ENCODE results near the gene GHRL. TPM values are rescaled to one million over a fixed set of nuclear protein-coding genes. Genes with fewer than 3 reads are reported as not detected.

GHRL gene
- total and polyA plus RNA-seq, 2 of the 4 experiments (the other 2 are of a cell fraction): 0.27 TPM; not detected in 1

DNA sequence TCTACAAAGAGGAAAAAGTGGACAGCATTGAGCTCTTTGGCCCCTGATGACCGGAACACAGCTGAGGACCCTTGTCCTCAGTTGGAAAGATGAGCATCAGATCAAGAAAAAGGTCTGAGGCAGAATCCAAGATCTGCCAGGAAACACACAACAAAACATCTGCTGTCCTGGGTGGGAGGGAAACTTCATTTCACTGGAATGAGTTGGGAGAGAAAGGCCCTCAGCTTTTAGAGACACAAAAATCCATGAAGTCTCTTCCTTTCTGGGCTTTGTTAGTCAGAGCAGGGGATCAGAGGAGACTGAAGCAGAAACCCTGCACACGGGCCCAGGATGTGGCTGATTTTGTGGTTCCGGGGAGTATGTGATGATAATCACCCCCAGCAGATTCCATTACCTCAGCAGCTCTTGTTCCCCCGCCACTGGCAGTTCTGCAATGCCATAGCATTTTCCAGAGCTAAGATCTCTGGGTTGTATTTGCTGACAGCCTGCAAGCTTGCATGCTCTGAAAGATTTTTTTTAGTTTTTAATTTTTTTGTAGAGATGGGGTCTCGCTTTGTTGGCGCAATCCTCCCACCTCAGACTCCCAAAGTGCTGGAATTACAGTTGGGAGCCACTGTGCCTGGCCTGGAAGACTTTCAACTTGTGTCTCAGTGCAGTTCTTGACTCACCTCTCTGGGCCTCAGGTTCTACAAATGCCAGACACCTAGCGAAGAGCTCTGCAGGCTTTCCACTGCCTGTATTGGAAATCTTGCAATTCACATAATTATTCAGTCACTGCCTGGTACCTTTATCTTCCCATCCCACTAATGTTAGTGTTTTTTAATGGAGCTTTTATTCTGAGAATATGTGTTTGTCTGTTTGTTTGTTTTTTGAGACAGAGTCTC is 50.3 kb downstream of the GHRL start:
- Histone ChIP-seq H3K9me3 (ENCODE audit: control insufficient read depth, insufficient read depth, low read length) (0 out of 2 replicates have a peak, but pooled peaks cover 4% of the 10 kb centered on the region), H2BK5ac (ENCODE audit: low read depth, low read length, poor library complexity, severe bottlenecking) (no peak overlapping the region), H3K9ac (ENCODE audit: low read depth, low read length) (no peak overlapping the region), H4K5ac (ENCODE audit: low read depth, low read length) (no peak overlapping the region), H2AK9ac (replicated peaks; ENCODE audit: low read depth, low read length, poor library complexity) (no peak overlapping the region), H3K9me1 (ENCODE audit: insufficient read depth, low read length) (0 out of 2 replicates have a peak, but pooled peaks cover 2% of the 10 kb centered on the region), H3K4ac (ENCODE audit: low read depth, low read length) (no peak overlapping the region), H3K27ac (ENCODE audit: insufficient read depth, low read length) (no peak overlapping the region), H2BK15ac (ENCODE audit: low read depth, low read length) (no peak overlapping the region), H3K23ac (ENCODE audit: low read depth, low read length) (no peak overlapping the region), H3K27me3 (ENCODE audit: control insufficient read depth, insufficient read depth, low read length) (no peaks in the 10 kb centered on the region), H4K91ac (ENCODE audit: insufficient read depth, low read depth, low read length) (no peak overlapping the region), H3K79me1 (ENCODE audit: low read depth in 1 of 2, low read length in 2 of 2) (no peaks in the 10 kb centered on the region), H3K4me3 (ENCODE audit: insufficient read depth, low read depth, low read length) (no peak overlapping the region), H4K20me1 (ENCODE audit: insufficient read depth, low read length) (no peaks in the 10 kb centered on the region), H3K56ac (ENCODE audit: extremely low read depth, insufficient read depth, low read length) (no peak overlapping the region), H3K36me3 (ENCODE audit: control insufficient read depth, insufficient read depth, low read length) (peaks cover 10% of the 10 kb centered on the region), H2BK20ac (ENCODE audit: low read depth, low read length) (no peak overlapping the region), H2AK5ac (ENCODE audit: low read depth, low read length) (no peak overlapping the region), H2AFZ (replicated peaks; ENCODE audit: low read length, poor library complexity) (no peak overlapping the region), H3K4me2 (ENCODE audit: low read depth, low read length) (no peak overlapping the region), H3K14ac (replicated peaks; ENCODE audit: low read depth, low read length) (no peak overlapping the region), H4K8ac (ENCODE audit: low read depth in 2 of 2, low read length in 2 of 2) (no peak overlapping the region), H2BK120ac (ENCODE audit: low read depth, low read length) (no peak overlapping the region), H3K4me1 (ENCODE audit: control insufficient read depth, insufficient read depth, low read length) (no peaks in the 10 kb centered on the region; the same call in 1 of the 2 replicates), H3K18ac (ENCODE audit: low read depth, low read length) (no peak overlapping the region)
- dilution Hi-C loops (cut with HindIII; ENCODE audit: low sequenced_read_pairs, unreplicated experiment) (no loop called here), in situ Hi-C loops (cut with MboI; ENCODE audit: low sequenced_read_pairs) (no loop called here), intact Hi-C loops (cut with micrococcal nuclease) (no loop called here)
- POLR2A ChIA-PET (ENCODE audit: unreplicated experiment): interaction anchor here (0.5 kb wide), 1 partner anchor 229 kb away, joined by 7 read pairs; no protein-coding TSS in a partner anchor
- DNase-seq (peak; percentile 54), ATAC-seq (ENCODE audit: low read depth) (no peak; the same call in 1 of the 2 replicates)
- TF ChIP-seq RAD21 (IDR thresholded peaks at IDR 0.05; ENCODE audit: low read length): no peak
- TF ChIP-seq BHLHE40 (IDR thresholded peaks at IDR 0.05; ENCODE audit: low read depth, low read length): no peak
- no peak for TF ChIP-seq POLR2A (IDR thresholded peaks at IDR 0.05; ENCODE audit: low read depth, low read length)
- TF ChIP-seq CHD1 (IDR thresholded peaks at IDR 0.05; ENCODE audit: low read depth, low read length): no peak
- TF ChIP-seq, protein P1, sequence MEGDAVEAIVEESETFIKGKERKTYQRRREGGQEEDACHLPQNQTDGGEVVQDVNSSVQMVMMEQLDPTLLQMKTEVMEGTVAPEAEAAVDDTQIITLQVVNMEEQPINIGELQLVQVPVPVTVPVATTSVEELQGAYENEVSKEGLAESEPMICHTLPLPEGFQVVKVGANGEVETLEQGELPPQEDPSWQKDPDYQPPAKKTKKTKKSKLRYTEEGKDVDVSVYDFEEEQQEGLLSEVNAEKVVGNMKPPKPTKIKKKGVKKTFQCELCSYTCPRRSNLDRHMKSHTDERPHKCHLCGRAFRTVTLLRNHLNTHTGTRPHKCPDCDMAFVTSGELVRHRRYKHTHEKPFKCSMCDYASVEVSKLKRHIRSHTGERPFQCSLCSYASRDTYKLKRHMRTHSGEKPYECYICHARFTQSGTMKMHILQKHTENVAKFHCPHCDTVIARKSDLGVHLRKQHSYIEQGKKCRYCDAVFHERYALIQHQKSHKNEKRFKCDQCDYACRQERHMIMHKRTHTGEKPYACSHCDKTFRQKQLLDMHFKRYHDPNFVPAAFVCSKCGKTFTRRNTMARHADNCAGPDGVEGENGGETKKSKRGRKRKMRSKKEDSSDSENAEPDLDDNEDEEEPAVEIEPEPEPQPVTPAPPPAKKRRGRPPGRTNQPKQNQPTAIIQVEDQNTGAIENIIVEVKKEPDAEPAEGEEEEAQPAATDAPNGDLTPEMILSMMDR (conservative IDR thresholded peaks at IDR 0.05; ENCODE audit: low read depth, low read length): no peak
- TF ChIP-seq, protein P2, sequence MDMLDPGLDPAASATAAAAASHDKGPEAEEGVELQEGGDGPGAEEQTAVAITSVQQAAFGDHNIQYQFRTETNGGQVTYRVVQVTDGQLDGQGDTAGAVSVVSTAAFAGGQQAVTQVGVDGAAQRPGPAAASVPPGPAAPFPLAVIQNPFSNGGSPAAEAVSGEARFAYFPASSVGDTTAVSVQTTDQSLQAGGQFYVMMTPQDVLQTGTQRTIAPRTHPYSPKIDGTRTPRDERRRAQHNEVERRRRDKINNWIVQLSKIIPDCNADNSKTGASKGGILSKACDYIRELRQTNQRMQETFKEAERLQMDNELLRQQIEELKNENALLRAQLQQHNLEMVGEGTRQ (IDR thresholded peaks at IDR 0.05; ENCODE audit: low read depth, low read length): no peak
- CTCF ChIA-PET: interaction anchor here (0.8 to 1.3 kb wide), 2 partner anchors 19 to 21 kb away, joined by 3 to 7 read pairs; no protein-coding TSS in a partner anchor
- no TSS peak for BruUV-seq (replicated peaks)
- no CpG with 5 or more reads among the region's 7 CpGs for WGBS, 2 experiments (ENCODE audit: extremely low coverage in 2 of 2, insufficient read length in 1 of 2)

All from IMR-90 (cell line).